ENCODE data around the gene DPH1.

DPH1 gene

DNA sequence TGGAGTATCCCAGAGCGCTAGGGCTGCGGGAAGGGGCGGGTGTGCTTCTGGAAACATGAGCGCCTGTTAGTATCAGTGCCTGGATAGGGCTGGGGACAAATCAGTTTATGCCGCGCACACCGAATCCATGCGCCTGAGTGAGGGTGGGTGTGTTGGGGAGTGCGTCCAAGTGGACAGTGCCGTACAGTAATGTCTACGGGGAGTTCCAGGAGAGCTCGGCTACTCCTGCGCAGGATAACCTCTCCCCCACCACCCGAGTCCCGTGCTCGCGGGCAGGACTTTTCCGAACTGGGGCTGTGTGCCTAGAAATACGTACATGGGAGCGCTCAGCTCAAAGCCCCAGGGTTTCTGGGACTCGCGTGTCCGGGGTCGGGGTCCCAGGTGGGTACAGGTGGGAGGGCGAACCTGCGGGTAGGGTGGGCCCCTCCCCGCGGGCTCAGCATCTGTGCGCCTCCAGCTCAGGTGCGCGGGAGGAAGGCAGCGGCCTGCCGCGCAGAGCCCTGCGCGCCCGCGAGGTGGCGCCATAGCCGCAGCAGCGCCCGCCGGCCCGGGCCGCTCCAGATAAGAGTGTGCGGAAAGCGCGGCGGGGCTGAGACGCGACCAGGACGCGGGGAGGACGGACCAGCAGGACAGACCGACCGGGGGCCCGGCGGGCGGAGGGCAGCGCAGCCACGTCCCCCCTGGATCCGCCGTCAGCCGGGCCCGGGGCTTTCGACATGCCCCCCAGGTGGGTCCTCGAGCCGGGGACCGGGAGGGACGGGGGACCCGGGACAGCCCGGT is 24.7 kb downstream of the DPH1 start, which contains the start of gene HIC1:
TSS of gene HIC1 (plus strand) at position 592 of the 780 bp plus-strand sequence. CDS start 1,588 bp downstream, outside the sequence.
- H3K9ac ChIP-seq (ENCODE audit: low read length), result no peak within 1 kb of the TSS

GRCh38 chr17:2055292-2056205 is 25.6 kb downstream of the DPH1 start:
- H3K4me1 ChIP-seq (ENCODE audit: insufficient read depth, low read length), result peaks cover 23% of the 10 kb centered on the region
- peaks cover 2% of the 10 kb centered on the region for H3K36me3 ChIP-seq (ENCODE audit: insufficient read depth, low read length)
- no peaks in the 10 kb centered on the region for H3K9me3 ChIP-seq (ENCODE audit: low read length)
- H3K9ac ChIP-seq (ENCODE audit: low read length), result no peak overlapping the region
- H3K4me3 ChIP-seq (ENCODE audit: low read depth in 1 of 2, low read length in 2 of 2), result peak overlapping the region; percentile 24 to 43
- peak overlapping the region; percentile 72 for H3K27ac ChIP-seq (ENCODE audit: low read depth, low read length)
- peaks cover 7 to 44% of the 10 kb centered on the region in 2 donors for H3K27me3 ChIP-seq (ENCODE audit: control insufficient read depth in 1 of 2, insufficient read depth in 2 of 2, low read length in 2 of 2)

More for the DNA sequence above, 24.7 kb downstream of the DPH1 start, which contains the start of gene HIC1:
- H3K9me3 ChIP-seq (ENCODE audit: low read length), result no peaks in the 10 kb centered on the region
- H3K27me3 ChIP-seq (ENCODE audit: control insufficient read depth in 1 of 2, insufficient read depth in 2 of 2, low read length in 2 of 2), result peaks cover 7 to 46% of the 10 kb centered on the region in 2 donors
- H3K4me3 ChIP-seq (ENCODE audit: low read depth in 1 of 2, low read length in 2 of 2), result peak within 1 kb of the TSS; percentile 27 to 49
- no peaks in the 10 kb centered on the region for H3K36me3 ChIP-seq (ENCODE audit: insufficient read depth, low read length)
- peaks cover 14% of the 10 kb centered on the region for H3K4me1 ChIP-seq (ENCODE audit: insufficient read depth, low read length)
- H3K27ac ChIP-seq (ENCODE audit: low read depth, low read length), result peak within 1 kb of the TSS; percentile 72

DNA sequence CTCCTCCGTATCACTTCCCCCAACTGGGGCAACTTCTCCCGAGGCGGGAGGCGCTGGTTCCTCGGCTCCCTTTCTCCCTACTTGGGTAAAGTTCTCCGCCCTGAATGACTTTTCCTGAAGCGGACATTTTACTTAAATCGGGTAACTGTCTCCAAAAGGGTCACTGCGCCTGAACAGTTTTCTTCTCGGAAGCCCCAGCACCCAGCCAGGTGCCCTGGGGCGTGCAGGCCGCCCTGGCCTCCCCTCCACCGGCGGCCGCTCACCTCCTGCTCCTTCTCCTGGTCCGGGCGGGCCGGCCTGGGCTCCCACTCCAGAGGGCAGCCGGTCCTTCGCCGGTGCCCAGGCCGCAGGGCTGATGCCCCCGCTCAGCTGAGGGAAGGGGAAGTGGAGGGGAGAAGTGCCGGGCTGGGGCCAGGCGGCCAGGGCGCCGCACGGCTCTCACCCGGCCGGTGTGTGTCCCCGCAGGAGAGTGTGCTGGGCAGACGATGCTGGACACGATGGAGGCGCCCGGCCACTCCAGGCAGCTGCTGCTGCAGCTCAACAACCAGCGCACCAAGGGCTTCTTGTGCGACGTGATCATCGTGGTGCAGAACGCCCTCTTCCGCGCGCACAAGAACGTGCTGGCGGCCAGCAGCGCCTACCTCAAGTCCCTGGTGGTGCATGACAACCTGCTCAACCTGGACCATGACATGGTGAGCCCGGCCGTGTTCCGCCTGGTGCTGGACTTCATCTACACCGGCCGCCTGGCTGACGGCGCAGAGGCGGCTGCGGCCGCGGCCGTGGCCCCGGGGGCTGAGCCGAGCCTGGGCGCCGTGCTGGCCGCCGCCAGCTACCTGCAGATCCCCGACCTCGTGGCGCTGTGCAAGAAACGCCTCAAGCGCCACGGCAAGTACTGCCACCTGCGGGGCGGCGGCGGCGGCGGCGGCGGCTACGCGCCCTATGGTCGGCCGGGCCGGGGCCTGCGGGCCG is 26.5 kb downstream of the DPH1 start:
- Histone ChIP-seq H3K27me3 (ENCODE audit: control insufficient read depth in 1 of 2, insufficient read depth in 2 of 2, low read length in 2 of 2) (peaks cover 7 to 36% of the 10 kb centered on the region in 2 donors), H3K9me3 (ENCODE audit: low read length) (no peaks in the 10 kb centered on the region), H3K4me3 (ENCODE audit: low read depth in 1 of 2, low read length in 2 of 2) (peak overlapping the region; percentile 38 to 41), H3K36me3 (ENCODE audit: insufficient read depth, low read length) (peaks cover 7% of the 10 kb centered on the region), H3K9ac (ENCODE audit: low read length) (no peak overlapping the region), H3K4me1 (ENCODE audit: insufficient read depth, low read length) (peaks cover 23% of the 10 kb centered on the region), H3K27ac (ENCODE audit: low read depth, low read length) (peak overlapping the region; percentile 58)

DNA sequence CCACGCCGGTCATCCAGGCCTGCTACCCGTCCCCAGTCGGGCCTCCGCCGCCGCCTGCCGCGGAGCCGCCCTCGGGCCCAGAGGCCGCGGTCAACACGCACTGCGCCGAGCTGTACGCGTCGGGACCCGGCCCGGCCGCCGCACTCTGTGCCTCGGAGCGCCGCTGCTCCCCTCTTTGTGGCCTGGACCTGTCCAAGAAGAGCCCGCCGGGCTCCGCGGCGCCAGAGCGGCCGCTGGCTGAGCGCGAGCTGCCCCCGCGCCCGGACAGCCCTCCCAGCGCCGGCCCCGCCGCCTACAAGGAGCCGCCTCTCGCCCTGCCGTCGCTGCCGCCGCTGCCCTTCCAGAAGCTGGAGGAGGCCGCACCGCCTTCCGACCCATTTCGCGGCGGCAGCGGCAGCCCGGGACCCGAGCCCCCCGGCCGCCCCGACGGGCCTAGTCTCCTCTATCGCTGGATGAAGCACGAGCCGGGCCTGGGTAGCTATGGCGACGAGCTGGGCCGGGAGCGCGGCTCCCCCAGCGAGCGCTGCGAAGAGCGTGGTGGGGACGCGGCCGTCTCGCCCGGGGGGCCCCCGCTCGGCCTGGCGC is 27.3 kb downstream of the DPH1 start:
- peaks cover 29% of the 10 kb centered on the region for H3K4me1 ChIP-seq (ENCODE audit: insufficient read depth, low read length)
- H3K9ac ChIP-seq (ENCODE audit: low read length), result no peak overlapping the region
- H3K27ac ChIP-seq (ENCODE audit: low read depth, low read length), result no peak overlapping the region
- H3K9me3 ChIP-seq (ENCODE audit: low read length), result no peaks in the 10 kb centered on the region
- peaks cover 12% of the 10 kb centered on the region for H3K36me3 ChIP-seq (ENCODE audit: insufficient read depth, low read length)
- peak overlapping the region in 1 of 2 donors; percentile 20 for H3K4me3 ChIP-seq (ENCODE audit: low read depth in 1 of 2, low read length in 2 of 2)
- peaks cover 7 to 28% of the 10 kb centered on the region in 2 donors for H3K27me3 ChIP-seq (ENCODE audit: control insufficient read depth in 1 of 2, insufficient read depth in 2 of 2, low read length in 2 of 2)

GRCh38 chr17:2057760-2058585 is 28.0 kb downstream of the DPH1 start:
- Histone ChIP-seq H3K4me1 (ENCODE audit: insufficient read depth, low read length) (peaks cover 35% of the 10 kb centered on the region), H3K9ac (ENCODE audit: low read length) (no peak overlapping the region), H3K36me3 (ENCODE audit: insufficient read depth, low read length) (peaks cover 12% of the 10 kb centered on the region), H3K4me3 (ENCODE audit: low read depth in 1 of 2, low read length in 2 of 2) (peak overlapping the region in 1 of 2 donors; percentile 20), H3K27me3 (ENCODE audit: control insufficient read depth in 1 of 2, insufficient read depth in 2 of 2, low read length in 2 of 2) (peaks cover 7 to 28% of the 10 kb centered on the region in 2 donors), H3K27ac (ENCODE audit: low read depth, low read length) (no peak overlapping the region), H3K9me3 (ENCODE audit: low read length) (no peaks in the 10 kb centered on the region)

GRCh38 chr17:2058586-2059546 is 28.9 kb downstream of the DPH1 start:
- peaks cover 16% of the 10 kb centered on the region for H3K36me3 ChIP-seq (ENCODE audit: insufficient read depth, low read length)
- no peaks in the 10 kb centered on the region for H3K9me3 ChIP-seq (ENCODE audit: low read length)
- H3K27me3 ChIP-seq (ENCODE audit: control insufficient read depth in 1 of 2, insufficient read depth in 2 of 2, low read length in 2 of 2), result peaks cover 7 to 26% of the 10 kb centered on the region in 2 donors
- peak overlapping the region in 1 of 2 donors; percentile 18 for H3K4me3 ChIP-seq (ENCODE audit: low read depth in 1 of 2, low read length in 2 of 2)
- H3K4me1 ChIP-seq (ENCODE audit: insufficient read depth, low read length), result peaks cover 39% of the 10 kb centered on the region
- peak overlapping the region; percentile 66 for H3K27ac ChIP-seq (ENCODE audit: low read depth, low read length)
- H3K9ac ChIP-seq (ENCODE audit: low read length), result peak overlapping the region; percentile 40

GRCh38 chr17:2059547-2060384 is 29.8 kb downstream of the DPH1 start:
- Histone ChIP-seq H3K4me1 (ENCODE audit: insufficient read depth, low read length) (peaks cover 41% of the 10 kb centered on the region), H3K36me3 (ENCODE audit: insufficient read depth, low read length) (peaks cover 24% of the 10 kb centered on the region), H3K9me3 (ENCODE audit: low read length) (no peaks in the 10 kb centered on the region), H3K27ac (ENCODE audit: low read depth, low read length) (peak overlapping the region; percentile 66), H3K27me3 (ENCODE audit: control insufficient read depth in 1 of 2, insufficient read depth in 2 of 2, low read length in 2 of 2) (peaks cover under 1 to 18% of the 10 kb centered on the region in 2 donors), H3K9ac (ENCODE audit: low read length) (peak overlapping the region; percentile 40), H3K4me3 (ENCODE audit: low read depth in 1 of 2, low read length in 2 of 2) (peak overlapping the region in 1 of 2 donors; percentile 35)

GRCh38 chr17:2060385-2060658 is 30.4 kb downstream of the DPH1 start:
- Histone ChIP-seq H3K27ac (ENCODE audit: low read depth, low read length) (peak overlapping the region; percentile 75), H3K9ac (ENCODE audit: low read length) (peak overlapping the region; percentile 40), H3K4me3 (ENCODE audit: low read depth in 1 of 2, low read length in 2 of 2) (peak overlapping the region in 1 of 2 donors; percentile 35), H3K27me3 (ENCODE audit: control insufficient read depth in 1 of 2, insufficient read depth in 2 of 2, low read length in 2 of 2) (peaks cover 0 to 15% of the 10 kb centered on the region in 2 donors), H3K36me3 (ENCODE audit: insufficient read depth, low read length) (peaks cover 28% of the 10 kb centered on the region), H3K9me3 (ENCODE audit: low read length) (no peaks in the 10 kb centered on the region), H3K4me1 (ENCODE audit: insufficient read depth, low read length) (peaks cover 44% of the 10 kb centered on the region)
